Upper lobe of left lung (tissue), 6 donors: ENCODE data around the gene KNSTRN. TPM values are rescaled to one million over a fixed set of nuclear protein-coding genes. Genes with fewer than 3 reads are reported as not detected.

Experiments
- ATAC-seq, 2 donors: fragments of 200-7000 bp; cut with Tn5 transposase; one replicate each; pipeline ENCODE4 v1.9.1; 2022; ENCODE audit warnings: mild to moderate bottlenecking in 2 of 2, moderate library complexity in 2 of 2; ENCODE audit not compliant: low FRiP score in 2 of 2
- DNase-seq, 2 donors: peaks; one replicate each; pipeline ENCODE4 v3.0.0-alpha.2; 2019 to 2020
- H3K27ac ChIP-seq, 4 donors: fragments of 200-600 bp; sonication (generic); one replicate each; pipeline ENCODE4 v1.5.1; 2016 to 2019
- H3K27me3 ChIP-seq, 4 donors: fragments of 200-600 bp; sonication (generic); one replicate each; pipeline ENCODE4 v1.5.1; 2017 to 2019
- H3K36me3 ChIP-seq, 4 donors: fragments of 200-600 bp; sonication (generic); one replicate each; pipeline ENCODE4 v1.5.1; 2016 to 2019
- H3K4me1 ChIP-seq, 4 donors: fragments of 200-600 bp; sonication (generic); one replicate each; pipeline ENCODE4 v1.5.1; 2018 to 2019
- H3K4me3 ChIP-seq, 4 donors: fragments of 200-600 bp; sonication (generic); one replicate each; pipeline ENCODE4 v1.5.1; 2017 to 2019; ENCODE audit warnings: mild to moderate bottlenecking in 2 of 4, moderate library complexity in 1 of 4
- H3K9me3 ChIP-seq, 4 donors: fragments of 200-600 bp; sonication (generic); one replicate each; pipeline ENCODE4 v1.5.1; 2018 to 2019
- CTCF ChIP-seq, 6 experiments: fragments of 450-650 bp in 4 of 6; fragments of 200-600 bp in 2 of 6; sonication (generic) in 2 of 6; IDR thresholded peaks; one replicate each; pipeline ENCODE4 v1.5.1; 2016 to 2019; ENCODE audit warnings: antibody characterized with exemption in 6 of 6
- EP300 ChIP-seq, 4 donors: sonication (generic); formaldehyde crosslinking; IDR thresholded peaks; one replicate each; pipeline ENCODE4 v1.5.1; 2017; ENCODE audit warnings: antibody characterized with exemption in 4 of 4, control low read depth in 2 of 4
- POLR2A ChIP-seq, 4 donors: fragments of 450-650 bp; IDR thresholded peaks; one replicate each; pipeline ENCODE4 v1.5.1; 2016 to 2017; ENCODE audit warnings: antibody characterized with exemption in 4 of 4, mild to moderate bottlenecking in 2 of 4
- POLR2AphosphoS5 ChIP-seq, 2 donors: sonication (generic); formaldehyde crosslinking; IDR thresholded peaks; one replicate each; pipeline ENCODE4 v1.5.1; 2017; ENCODE audit warnings: antibody characterized with exemption in 2 of 2
- WGBS, 2 donors: methylation state at CpG; one replicate each; pipeline ENCODE4 v1.1.5; 2017 to 2018; 5-methylcytosine and 5-hydroxymethylcytosine counted together
- total RNA-seq, 6 donors: library from RNA; depleted of rRNA in 4 of 6; stranded (reverse); fragments of >200 nt in 4 of 6; gene quantifications; one replicate each; pipeline versions ENCODE4 v1.1.0 to v1.2.1, GENCODE V29; 2016 to 2021
- donor health status: DM: no; HTN: no; CAD: no; lungs with moderate emphysema.
- donor health status: DM: no; HTN: yes; CAD: no; lungs with severe emphysema.

KNSTRN gene
- total RNA-seq, 6 donors from 2014 or later, result 10.6 to 27.6 (median 17.3) TPM

GRCh38 chr15:40443255-40443654 lies 60.7 kb downstream of the KNSTRN start:
- Histone ChIP-seq H3K9me3 (no peaks in the 10 kb centered on the region), H3K36me3 (no peaks in the 10 kb centered on the region), H3K4me1 (peaks cover 40 to 59% (median 43%) of the 10 kb centered on the region in 4 donors), H3K4me3 (peak overlapping the region in 1 of 4 donors; percentile 99), H3K27ac (peak overlapping the region in 3 of 4 donors; percentile 24 to 79 (median 32)), H3K27me3 (peaks cover 0 to 5% (median 0%) of the 10 kb centered on the region in 4 donors)
- ATAC-seq, result no peak
- WGBS, 2 donors, result 71 to 76% methylated on average over 4 of the region's 4 CpGs
- peak in 1 of 2 donors; percentile 42 for DNase-seq
- TF ChIP-seq CTCF (IDR thresholded peaks at IDR 0.05) (no peak), POLR2A (IDR thresholded peaks at IDR 0.05) (no peak), EP300 (IDR thresholded peaks at IDR 0.05) (no peak), POLR2AphosphoS5 (IDR thresholded peaks at IDR 0.05) (no peak)

- Histone ChIP-seq H3K4me3 (no peak overlapping the region), H3K4me1 (peaks cover 40 to 59% (median 43%) of the 10 kb centered on the region in 4 donors), H3K27ac (peak overlapping the region in 3 of 4 donors; percentile 24 to 79 (median 37)), H3K36me3 (no peaks in the 10 kb centered on the region), H3K9me3 (no peaks in the 10 kb centered on the region), H3K27me3 (peaks cover 0 to 2% (median 0%) of the 10 kb centered on the region in 4 donors)
- TF ChIP-seq EP300 (IDR thresholded peaks at IDR 0.05) (no peak), POLR2AphosphoS5 (IDR thresholded peaks at IDR 0.05) (peak in 1 of 2 donors; percentile 27)
- ATAC-seq, result no peak
- DNase-seq, result peak in 1 of 2 donors; percentile 37
- 59 to 63% methylated on average over 3 of the region's 3 CpGs for WGBS, 2 donors
Observed at GRCh38 chr15:40443846-40444245, 61.3 kb downstream of the KNSTRN start.

Other genes starting within 250 kb of the KNSTRN start
- 10 to 100 TPM in 1 of 6 donors, 1 to 10 TPM in 3, under 1 TPM in 1, not detected in 1; 0.79 to 12.1 (median 2.7) TPM for gene BUB1B, start 221.7 kb upstream of the KNSTRN start, total RNA-seq
- gene PAK6, start 143.7 kb upstream of the KNSTRN start, total RNA-seq, result 10 to 100 TPM in 3 of 6 donors, 1 to 10 TPM in 3; 4.5 to 23.4 (median 15.0) TPM
- 1 to 10 TPM in 1 of 6 donors, not detected in 5; 5.2 TPM for gene ANKRD63, start 99.7 kb upstream of the KNSTRN start, total RNA-seq
- gene PLCB2, start 74.8 kb upstream of the KNSTRN start, total RNA-seq, result 100 to 1,000 TPM in 2 of 6 donors, 10 to 100 TPM in 4; 26.9 to 170 (median 85.7) TPM
- gene INAFM2, start 59.0 kb upstream of the KNSTRN start, total RNA-seq, result 10 to 100 TPM; 15.7 to 36.2 (median 25.6) TPM
- 100 to 1,000 TPM in 1 of 6 donors, 10 to 100 TPM in 5; 15.5 to 140 (median 68.1) TPM for gene CCDC9B, start 41.8 kb upstream of the KNSTRN start, total RNA-seq
- under 1 TPM in 1 of 6 donors, not detected in 5; 0.67 TPM for gene PHGR1, start 31.7 kb upstream of the KNSTRN start, total RNA-seq
- gene DISP2, start 24.5 kb upstream of the KNSTRN start, total RNA-seq, result 1 to 10 TPM in 2 of 6 donors, under 1 TPM in 4; under 0.01 to 3.5 (median 0.13) TPM
- gene IVD, start 23.1 kb downstream of the KNSTRN start, total RNA-seq, result 100 to 1,000 TPM in 2 of 6 donors, 10 to 100 TPM in 4; 68.1 to 112 (median 94.5) TPM
- gene BAHD1, start 58.2 kb downstream of the KNSTRN start, total RNA-seq, result 10 to 100 TPM; 21.0 to 36.9 (median 28.5) TPM
- 10 to 100 TPM in 5 of 6 donors, 1 to 10 TPM in 1; 3.1 to 20.6 (median 14.6) TPM for gene CHST14, start 88.3 kb downstream of the KNSTRN start, total RNA-seq
- 10 to 100 TPM; 17.1 to 56.9 (median 24.1) TPM for gene CCDC32, start 182.3 kb downstream of the KNSTRN start, total RNA-seq
- gene RPUSD2, start 186.6 kb downstream of the KNSTRN start, total RNA-seq, result 10 to 100 TPM in 2 of 6 donors, 1 to 10 TPM in 4; 3.1 to 11.6 (median 7.8) TPM
- gene KNL1, start 211.5 kb downstream of the KNSTRN start, total RNA-seq, result 1 to 10 TPM in 3 of 6 donors, under 1 TPM in 3; under 0.01 to 2.4 (median 1.3) TPM